ENCODE results near the gene TEX47.

The TEX47 gene

GRCh38 chr7:88791891-88792290 is 3.6 kb downstream of the TEX47 start:
- no peak for DNase-seq (ENCODE audit: low spot score)
- H3K27me3 ChIP-seq (ENCODE audit: insufficient read depth, poor library complexity, severe bottlenecking), result peaks cover 4% of the 10 kb centered on the region
- H3K9me3 ChIP-seq (ENCODE audit: severe bottlenecking), result no peaks in the 10 kb centered on the region
- no peak overlapping the region for H3K27ac ChIP-seq (ENCODE audit: poor library complexity, severe bottlenecking)
- TF ChIP-seq, protein P1, sequence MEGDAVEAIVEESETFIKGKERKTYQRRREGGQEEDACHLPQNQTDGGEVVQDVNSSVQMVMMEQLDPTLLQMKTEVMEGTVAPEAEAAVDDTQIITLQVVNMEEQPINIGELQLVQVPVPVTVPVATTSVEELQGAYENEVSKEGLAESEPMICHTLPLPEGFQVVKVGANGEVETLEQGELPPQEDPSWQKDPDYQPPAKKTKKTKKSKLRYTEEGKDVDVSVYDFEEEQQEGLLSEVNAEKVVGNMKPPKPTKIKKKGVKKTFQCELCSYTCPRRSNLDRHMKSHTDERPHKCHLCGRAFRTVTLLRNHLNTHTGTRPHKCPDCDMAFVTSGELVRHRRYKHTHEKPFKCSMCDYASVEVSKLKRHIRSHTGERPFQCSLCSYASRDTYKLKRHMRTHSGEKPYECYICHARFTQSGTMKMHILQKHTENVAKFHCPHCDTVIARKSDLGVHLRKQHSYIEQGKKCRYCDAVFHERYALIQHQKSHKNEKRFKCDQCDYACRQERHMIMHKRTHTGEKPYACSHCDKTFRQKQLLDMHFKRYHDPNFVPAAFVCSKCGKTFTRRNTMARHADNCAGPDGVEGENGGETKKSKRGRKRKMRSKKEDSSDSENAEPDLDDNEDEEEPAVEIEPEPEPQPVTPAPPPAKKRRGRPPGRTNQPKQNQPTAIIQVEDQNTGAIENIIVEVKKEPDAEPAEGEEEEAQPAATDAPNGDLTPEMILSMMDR (IDR thresholded peaks at IDR 0.05; ENCODE audit: poor library complexity, severe bottlenecking), result no peak
- no peak overlapping the region for H3K4me3 ChIP-seq (ENCODE audit: severe bottlenecking)
- no peaks in the 10 kb centered on the region for H3K4me1 ChIP-seq (ENCODE audit: insufficient read depth, poor library complexity, severe bottlenecking)
- H3K36me3 ChIP-seq (ENCODE audit: low read depth), result no peaks in the 10 kb centered on the region
- no peak for ATAC-seq (ENCODE audit: low read depth)

GRCh38 chr7:88789480-88790064 is 6.0 kb downstream of the TEX47 start:
- DNase-seq (ENCODE audit: low spot score) (no peak), ATAC-seq (ENCODE audit: low read depth) (no peak)
- Histone ChIP-seq H3K27ac (ENCODE audit: poor library complexity, severe bottlenecking) (no peak overlapping the region), H3K27me3 (ENCODE audit: insufficient read depth, poor library complexity, severe bottlenecking) (peaks cover 11% of the 10 kb centered on the region), H3K36me3 (ENCODE audit: low read depth) (no peaks in the 10 kb centered on the region), H3K9me3 (ENCODE audit: severe bottlenecking) (no peaks in the 10 kb centered on the region), H3K4me3 (ENCODE audit: severe bottlenecking) (no peak overlapping the region), H3K4me1 (ENCODE audit: insufficient read depth, poor library complexity, severe bottlenecking) (no peaks in the 10 kb centered on the region)
- TF ChIP-seq, protein P1 (IDR thresholded peaks at IDR 0.05; ENCODE audit: poor library complexity, severe bottlenecking), result peak; percentile 74

GRCh38 chr7:88787777-88788176 is 7.8 kb downstream of the TEX47 start:
- H3K4me1 ChIP-seq (ENCODE audit: insufficient read depth, poor library complexity, severe bottlenecking), result no peaks in the 10 kb centered on the region
- ATAC-seq (ENCODE audit: low read depth) (no peak), DNase-seq (ENCODE audit: low spot score) (no peak)
- no peaks in the 10 kb centered on the region for H3K36me3 ChIP-seq (ENCODE audit: low read depth)
- no peaks in the 10 kb centered on the region for H3K9me3 ChIP-seq (ENCODE audit: severe bottlenecking)
- H3K27ac ChIP-seq (ENCODE audit: poor library complexity, severe bottlenecking), result no peak overlapping the region
- H3K4me3 ChIP-seq (ENCODE audit: severe bottlenecking), result no peak overlapping the region
- H3K27me3 ChIP-seq (ENCODE audit: insufficient read depth, poor library complexity, severe bottlenecking), result peaks cover 11% of the 10 kb centered on the region
- TF ChIP-seq, protein P1 (IDR thresholded peaks at IDR 0.05; ENCODE audit: poor library complexity, severe bottlenecking), result no peak

DNA sequence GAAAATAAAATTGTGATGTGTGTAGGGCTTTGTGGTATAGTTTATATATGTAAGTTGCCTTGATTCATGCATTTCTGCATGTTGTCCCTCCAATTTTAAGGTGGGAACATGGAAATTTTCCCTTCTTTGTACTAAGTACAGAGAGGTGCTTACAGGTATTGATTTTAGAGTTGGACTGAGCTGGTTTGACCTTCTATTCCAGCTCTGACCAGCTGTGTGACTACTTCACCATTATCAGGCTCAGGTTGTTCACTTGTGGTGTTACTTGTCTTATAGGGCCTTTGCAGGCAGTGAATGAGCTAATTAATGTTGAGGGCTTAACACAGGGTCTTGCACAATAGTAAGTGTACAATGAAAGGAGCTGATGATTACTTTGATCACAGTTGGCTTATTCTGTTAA is 19.7 kb downstream of the TEX47 start:
- Histone ChIP-seq H3K36me3 (ENCODE audit: low read depth) (no peaks in the 10 kb centered on the region), H3K4me3 (ENCODE audit: severe bottlenecking) (no peak overlapping the region), H3K27me3 (ENCODE audit: insufficient read depth, poor library complexity, severe bottlenecking) (no peaks in the 10 kb centered on the region), H3K9me3 (ENCODE audit: severe bottlenecking) (no peaks in the 10 kb centered on the region), H3K27ac (ENCODE audit: poor library complexity, severe bottlenecking) (no peak overlapping the region), H3K4me1 (ENCODE audit: insufficient read depth, poor library complexity, severe bottlenecking) (no peaks in the 10 kb centered on the region)
- TF ChIP-seq, protein P1 (IDR thresholded peaks at IDR 0.05; ENCODE audit: poor library complexity, severe bottlenecking), result no peak
- no peak for DNase-seq (ENCODE audit: low spot score)
- ATAC-seq (ENCODE audit: low read depth), result no peak

GRCh38 chr7:88772776-88773175 is 22.8 kb downstream of the TEX47 start:
- Histone ChIP-seq H3K4me1 (ENCODE audit: insufficient read depth, poor library complexity, severe bottlenecking) (no peaks in the 10 kb centered on the region), H3K27ac (ENCODE audit: poor library complexity, severe bottlenecking) (no peak overlapping the region), H3K27me3 (ENCODE audit: insufficient read depth, poor library complexity, severe bottlenecking) (peaks cover 9% of the 10 kb centered on the region), H3K9me3 (ENCODE audit: severe bottlenecking) (no peaks in the 10 kb centered on the region), H3K4me3 (ENCODE audit: severe bottlenecking) (no peak overlapping the region), H3K36me3 (ENCODE audit: low read depth) (no peaks in the 10 kb centered on the region)
- TF ChIP-seq, protein P1 (IDR thresholded peaks at IDR 0.05; ENCODE audit: poor library complexity, severe bottlenecking), result no peak
- ATAC-seq (ENCODE audit: low read depth), result no peak
- no peak for DNase-seq (ENCODE audit: low spot score)
